SW 1271 (cell line): Measurements from ENCODE around the gene AJM1.
A peak's percentile ranks its signal among the peaks of the same experiment; 100 is the strongest.
"Not testable (repeated sequence)": the region's sequence is repeated elsewhere in the genome, so short reads cannot be mapped to it uniquely, and the experiment has no call there.

Source experiments
- DNase-seq, 2 experiments: peaks; one replicate each; lab custom pipeline; 2025; lab: John Stamatoyannopoulos, UW

Gene AJM1

GRCh38 chr9:136842380-136842948 lies at the start of gene AJM1:
Gene AJM1, plus strand, starts transcription at chr9:136842478. Its CDS starts 1,937 bp downstream, at chr9:136844415.
- peak; percentile 33 to 67 for DNase-seq

DNA sequence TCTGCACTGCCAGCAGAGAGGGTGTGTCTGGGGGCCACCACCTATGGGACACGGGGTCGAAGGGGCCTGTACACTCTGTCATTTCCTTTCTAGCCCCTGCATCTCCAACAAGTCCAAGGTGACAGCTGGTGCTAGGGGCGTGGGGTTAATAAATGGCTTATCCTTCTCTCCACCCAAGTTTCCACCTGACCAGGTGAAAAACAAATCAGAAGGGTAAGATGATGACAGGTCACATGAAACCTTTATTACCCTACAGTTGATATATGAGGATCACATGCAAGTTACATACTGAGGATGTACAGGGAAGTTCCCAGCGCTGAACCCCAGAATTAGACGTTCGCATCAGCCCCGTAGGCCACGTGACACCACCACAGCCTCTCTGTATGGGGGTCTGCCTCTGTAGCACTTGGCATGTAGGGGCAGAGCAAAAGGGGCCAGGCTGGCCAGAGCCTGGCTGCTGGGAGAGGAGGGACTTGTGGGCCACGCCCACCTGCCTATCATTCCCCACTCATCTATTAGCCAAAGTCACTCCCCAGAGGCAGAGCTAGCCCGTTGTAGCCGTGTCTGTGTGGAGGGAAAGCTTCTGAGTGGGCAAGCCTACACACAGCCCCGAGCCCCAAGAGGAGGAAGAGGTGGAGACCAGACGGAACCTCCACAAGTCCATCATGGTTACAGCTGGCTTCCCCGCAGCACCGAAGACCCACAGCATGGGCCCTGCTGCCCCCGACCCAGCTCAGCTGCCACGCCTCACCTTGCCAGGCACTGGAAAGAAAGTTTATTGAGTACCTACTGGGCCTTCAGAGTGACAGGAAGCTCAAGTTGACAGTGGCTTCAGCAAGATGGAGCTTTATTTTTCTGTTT lies 49.0 kb upstream of the AJM1 start:
- DNase-seq = peak in 1 of 2 experiments; percentile 45

GRCh38 chr9:136794281-136794999 lies 47.8 kb upstream of the AJM1 start:
- no peak for DNase-seq

DNA sequence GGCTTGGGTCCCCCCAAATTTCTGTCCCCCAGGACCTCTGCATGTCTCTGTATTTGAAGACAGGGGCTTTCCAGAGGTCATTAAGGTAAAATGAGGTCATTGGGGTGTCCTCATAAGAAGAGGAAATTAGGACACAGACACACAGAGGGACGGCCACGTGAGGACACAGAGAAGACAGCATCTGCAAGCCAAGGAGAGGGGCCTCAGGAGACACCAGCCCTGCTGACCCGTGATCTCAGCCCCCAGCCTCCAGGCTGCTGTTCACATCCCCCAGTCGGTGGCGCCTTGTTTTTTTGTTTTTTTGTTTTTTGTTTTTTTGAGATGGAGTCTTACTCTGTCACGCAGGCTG lies 47.3 kb upstream of the AJM1 start:
- no peak for DNase-seq

DNA sequence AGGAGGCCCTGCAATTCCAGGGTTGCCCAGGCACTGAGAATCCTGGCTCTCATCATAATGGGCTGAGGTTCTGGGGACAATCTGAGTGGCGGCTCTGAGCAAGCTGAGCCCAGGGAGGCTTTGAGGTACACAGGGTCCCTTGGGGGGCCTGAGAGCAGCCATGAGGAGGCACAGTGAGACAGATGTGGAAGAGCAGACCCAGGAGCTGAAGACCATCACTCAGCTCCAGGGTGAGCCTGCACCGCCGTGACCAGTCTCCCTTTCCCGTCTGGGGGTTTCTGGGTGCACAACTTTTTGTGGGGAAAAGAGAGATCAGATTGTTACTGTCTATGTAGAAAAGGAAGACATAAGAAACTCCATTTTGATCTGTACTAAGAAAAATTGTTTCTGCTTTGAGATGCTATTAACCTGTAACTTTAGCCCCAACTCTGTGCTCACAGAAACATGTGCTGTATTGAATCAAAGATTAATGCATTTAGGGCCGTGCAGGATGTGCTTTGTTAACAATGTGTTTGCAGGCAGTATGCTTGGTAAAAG lies 46.0 kb upstream of the AJM1 start, which contains the start of gene CCDC183:
Gene CCDC183 (plus strand): TSS at position 101 of the 537 bp plus-strand sequence. CDS start 60 bp downstream, at position 161.
- DNase-seq = no peak

DNA sequence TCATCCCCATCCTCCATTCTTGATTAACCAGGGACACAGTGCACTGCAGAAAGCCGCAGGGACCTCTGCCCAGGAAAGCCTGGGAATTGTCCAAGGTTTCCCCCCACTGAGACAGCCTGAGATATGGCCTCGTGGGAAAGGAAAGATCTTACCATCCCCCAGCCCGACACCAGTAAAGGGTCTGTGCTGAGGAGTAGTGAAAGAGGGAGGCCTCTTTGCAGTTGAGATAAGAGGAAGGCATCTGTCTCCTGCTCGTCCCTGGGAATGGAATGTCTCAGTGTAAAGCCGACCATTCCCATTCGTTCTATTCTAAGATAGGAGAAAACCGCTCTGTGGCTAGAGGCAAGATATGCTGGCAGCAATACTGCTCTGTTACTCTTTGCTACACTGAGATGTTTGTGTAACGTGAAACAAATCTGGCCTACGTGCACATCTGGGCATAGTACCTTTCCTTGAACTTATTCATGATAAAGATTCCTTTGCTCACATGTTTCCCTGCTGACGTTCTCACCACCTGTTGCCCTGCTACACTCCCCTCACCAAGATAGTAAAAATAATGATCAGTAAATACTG lies 45.4 kb upstream of the AJM1 start:
- DNase-seq = not testable (repeated sequence)

DNA sequence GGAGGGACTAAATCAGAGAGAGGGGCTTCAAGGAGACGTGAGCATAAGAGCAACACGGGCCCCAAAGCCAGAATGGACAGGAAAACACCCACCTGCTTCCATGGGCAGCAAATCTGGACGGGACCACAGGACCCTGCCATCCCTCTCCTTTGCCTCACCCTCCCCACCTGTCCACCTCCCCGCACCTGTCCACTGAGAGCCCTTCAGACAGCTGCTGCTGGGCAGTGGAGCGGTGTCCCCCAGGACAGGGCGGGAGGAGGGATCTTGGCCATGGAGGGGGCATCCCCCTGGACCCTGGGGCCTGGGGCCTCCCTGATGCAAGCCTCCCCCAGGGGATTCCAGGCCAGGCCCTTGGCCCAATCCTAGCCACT lies 43.6 kb upstream of the AJM1 start:
- DNase-seq = no peak

- no peak for DNase-seq
These were observed 43.0 kb upstream of the AJM1 start for GRCh38 chr9:136799079-136799853.

DNA sequence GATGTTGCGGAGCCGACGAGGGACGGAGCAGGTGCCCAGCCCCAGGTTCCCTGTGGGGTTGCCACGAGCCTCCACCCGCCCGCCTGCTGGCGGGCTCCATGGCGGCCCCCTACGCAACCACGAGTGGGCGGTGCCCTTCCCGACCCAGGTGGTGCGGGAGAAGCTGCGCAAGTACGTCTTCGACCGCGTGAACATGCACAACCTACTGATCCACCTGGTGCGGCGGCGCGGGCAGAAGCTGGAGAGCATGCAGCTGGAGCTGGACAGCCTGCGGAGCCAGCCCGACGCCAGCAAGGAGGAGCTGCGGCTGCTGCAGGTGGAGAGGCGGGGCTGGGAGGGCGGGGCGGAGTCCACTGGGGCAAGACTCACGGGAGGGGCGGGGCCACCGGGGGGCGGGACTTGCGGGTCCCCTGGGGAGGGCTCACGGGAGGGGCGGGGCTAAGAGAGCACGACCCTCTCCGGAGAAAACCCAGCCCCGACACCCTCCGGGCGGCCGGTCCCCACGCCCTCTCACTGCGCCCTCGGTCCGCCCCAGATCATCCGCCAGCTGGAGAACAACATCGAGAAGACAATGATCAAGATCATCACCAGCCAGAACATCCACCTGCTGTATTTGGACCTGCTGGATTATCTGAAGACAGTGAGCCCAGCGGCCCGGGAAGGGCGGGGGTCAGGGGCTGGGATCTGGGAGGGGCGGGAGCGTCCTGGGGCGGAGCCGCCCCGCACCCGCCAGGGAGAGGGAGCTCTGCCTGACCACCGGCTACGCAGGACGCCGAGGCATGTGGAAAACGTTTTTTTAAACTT lies 42.2 kb upstream of the AJM1 start:
- peak; percentile 75 to 85 for DNase-seq

GRCh38 chr9:136802321-136802720 lies 40.0 kb upstream of the AJM1 start:
- DNase-seq = no peak

DNA sequence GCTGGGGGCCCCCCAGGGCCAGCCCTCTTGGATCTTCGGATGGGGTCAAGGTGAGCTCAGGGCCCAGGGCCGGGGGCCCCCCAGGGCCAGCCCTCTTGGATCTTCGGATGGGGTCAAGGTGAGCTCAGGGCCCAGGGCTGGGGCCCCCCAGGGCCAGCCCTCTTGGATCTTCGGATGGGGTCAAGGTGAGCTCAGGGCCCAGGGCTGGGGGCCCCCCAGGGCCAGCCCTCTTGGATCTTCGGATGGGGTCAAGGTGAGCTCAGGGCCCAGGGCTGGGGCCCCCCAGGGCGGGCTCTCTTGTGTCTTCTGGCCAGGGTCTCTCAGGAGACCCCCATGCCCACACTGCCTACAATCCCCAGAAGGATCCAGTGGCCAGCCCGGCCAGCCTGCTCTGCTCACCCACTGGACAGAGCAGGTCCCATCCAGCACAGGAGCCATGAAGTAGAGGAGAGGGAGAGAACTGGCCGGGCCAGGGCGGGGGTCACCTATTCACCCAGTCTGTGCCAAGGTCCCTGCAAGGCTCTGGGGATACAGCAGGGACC lies 39.2 kb upstream of the AJM1 start:
- DNase-seq = not testable (repeated sequence)

GRCh38 chr9:136803551-136804508 lies 38.4 kb upstream of the AJM1 start:
- DNase-seq = no peak

DNA sequence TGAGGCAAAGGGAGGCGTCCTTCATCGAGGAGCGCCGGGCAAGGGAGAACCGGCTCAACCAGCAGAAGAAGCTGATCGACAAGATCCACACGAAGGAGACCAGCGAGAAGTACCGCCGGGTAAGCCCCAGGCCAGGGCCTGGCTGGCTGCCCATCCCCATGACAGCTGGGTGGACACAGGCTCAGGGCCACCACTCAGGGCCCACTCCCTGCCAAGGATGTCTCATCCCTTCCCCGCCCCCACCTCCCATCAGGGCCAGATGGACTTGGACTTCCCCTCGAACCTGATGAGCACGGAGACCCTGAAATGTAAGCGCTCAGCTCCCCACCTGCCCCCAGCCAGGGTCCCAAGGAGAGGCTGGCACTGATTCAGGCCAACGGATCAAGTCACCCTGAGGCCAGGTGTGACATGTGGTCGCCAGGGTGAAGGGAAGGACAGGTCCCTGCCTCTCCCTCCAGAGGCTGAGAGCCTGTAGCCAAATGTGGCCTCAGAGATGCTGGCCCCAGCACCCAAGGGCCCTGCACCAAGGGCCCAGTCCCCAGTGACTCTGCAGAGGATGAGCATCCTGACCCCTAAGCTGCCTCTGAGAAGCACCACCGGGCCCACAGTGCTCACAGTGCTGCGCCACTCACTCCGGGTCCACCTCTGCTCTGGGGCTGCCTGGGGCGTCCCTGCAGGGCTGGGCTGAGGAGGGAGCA lies 37.6 kb upstream of the AJM1 start:
- DNase-seq = no peak

DNA sequence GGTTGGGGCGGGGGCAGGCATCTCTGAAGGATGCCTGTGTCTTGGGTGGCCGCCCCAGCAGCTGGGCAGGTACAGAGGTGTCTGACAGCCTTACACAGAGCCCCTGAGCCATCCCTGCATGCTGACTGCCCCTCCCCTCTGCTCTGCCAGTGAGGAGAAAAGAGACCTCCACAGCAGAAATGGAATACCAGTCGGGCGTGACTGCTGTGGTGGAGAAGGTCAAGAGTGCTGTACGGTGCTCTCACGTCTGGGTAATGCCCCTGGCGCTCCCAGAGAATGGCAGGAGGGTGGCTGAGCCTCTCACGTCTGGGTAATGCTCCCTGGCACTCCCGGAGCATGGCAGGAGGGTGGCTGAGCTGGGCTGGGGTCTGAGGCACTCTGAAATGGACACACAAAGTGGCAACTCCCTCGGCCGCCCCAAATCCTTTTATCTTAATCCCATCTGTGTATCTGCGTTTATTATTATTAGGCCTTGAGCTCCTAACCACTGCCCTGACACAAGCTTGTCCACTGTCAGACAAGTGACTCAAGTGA lies 37.0 kb upstream of the AJM1 start:
- DNase-seq = no peak

DNA sequence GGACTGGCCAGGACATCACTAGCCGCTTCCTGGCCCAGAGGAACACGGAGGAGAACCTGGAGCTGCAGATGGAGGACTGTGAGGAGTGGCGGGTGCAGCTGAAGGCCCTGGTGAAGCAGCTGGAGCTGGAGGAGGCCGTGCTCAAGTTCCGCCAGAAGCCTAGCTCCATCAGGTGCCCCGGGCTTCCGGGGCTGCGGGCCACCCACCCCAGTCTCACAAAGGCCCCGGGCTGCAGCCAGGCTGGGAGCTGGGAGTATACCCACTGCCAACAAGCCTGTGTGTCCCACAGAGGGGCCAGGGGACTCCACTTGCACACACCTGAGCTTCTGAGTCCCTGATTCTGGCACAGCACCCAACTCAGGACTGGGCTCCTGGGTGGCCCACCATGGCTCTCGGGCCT lies 36.2 kb upstream of the AJM1 start:
- DNase-seq = no peak

DNA sequence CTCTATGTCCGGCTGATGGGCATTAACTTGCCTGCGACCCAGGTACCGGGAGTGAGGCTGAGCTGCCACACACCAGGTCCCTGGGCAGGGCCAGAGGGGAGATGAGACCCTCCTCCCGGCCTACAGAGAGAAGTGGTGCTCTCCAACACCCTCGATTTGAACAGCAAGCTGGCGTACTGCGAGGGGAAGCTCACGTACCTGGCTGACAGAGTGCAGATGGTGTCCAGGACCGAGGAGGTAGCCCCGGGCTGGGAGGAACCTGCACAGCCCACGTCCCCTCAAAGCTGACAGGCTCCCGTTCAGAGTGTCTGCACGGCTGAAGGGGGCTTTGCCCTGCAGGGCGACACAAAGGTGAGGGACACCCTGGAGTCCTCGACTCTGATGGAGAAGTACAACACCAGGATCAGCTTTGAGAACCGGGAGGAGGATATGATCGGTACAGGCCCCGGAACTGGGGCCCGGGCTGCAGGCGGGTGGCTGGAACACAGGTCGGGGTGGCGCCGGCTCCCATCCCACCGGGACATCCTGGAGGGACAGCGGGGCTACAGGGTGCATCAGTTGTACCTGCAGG lies 35.6 kb upstream of the AJM1 start:
- no peak for DNase-seq

- peak; percentile 59 to 66 for DNase-seq
These were observed 34.8 kb upstream of the AJM1 start, which contains the start of gene RABL6 for GRCh38 chr9:136807281-136808074. Gene RABL6, plus strand, starts transcription at chr9:136807948. Its CDS starts 249 bp downstream, at chr9:136808197.
